Parathyroid adenoma (tissue), 2 donors: ENCODE measurements around the gene PSMD10.

ENCODE experiments used
- H2AFZ ChIP-seq: fragments of 300-600 bp; sonication (generic); one replicate; pipeline ENCODE4 v1.7.0; 2017; ENCODE audit warnings: antibody characterized with exemption, mild to moderate bottlenecking
- H3K27ac ChIP-seq: fragments of 300-600 bp; sonication (generic); one replicate; pipeline ENCODE4 v1.7.0; 2017
- H3K27me3 ChIP-seq: fragments of 300-600 bp; sonication (generic); one replicate; pipeline ENCODE4 v1.7.0; 2017; ENCODE audit warnings: low read length; ENCODE audit not compliant: control insufficient read depth, insufficient read depth
- H3K36me3 ChIP-seq: fragments of 300-600 bp; sonication (generic); one replicate; pipeline ENCODE4 v1.7.0; 2017; ENCODE audit warnings: low read length; ENCODE audit not compliant: control insufficient read depth, insufficient read depth
- H3K4me1 ChIP-seq: fragments of 300-600 bp; sonication (generic); one replicate; pipeline ENCODE4 v1.7.0; 2017; ENCODE audit warnings: control low read depth
- H3K4me2 ChIP-seq: fragments of 300-600 bp; sonication (generic); one replicate; pipeline ENCODE4 v1.7.0; 2017; ENCODE audit warnings: low read length
- H3K4me3 ChIP-seq: fragments of 300-600 bp; sonication (generic); one replicate; pipeline ENCODE4 v1.7.0; 2017; ENCODE audit warnings: low read depth, low read length
- H3K79me2 ChIP-seq: fragments of 300-600 bp; sonication (generic); one replicate; pipeline ENCODE4 v1.7.0; 2017; ENCODE audit warnings: control low read depth
- H3K9ac ChIP-seq: fragments of 300-600 bp; sonication (generic); one replicate; pipeline ENCODE4 v1.7.0; 2017; ENCODE audit warnings: mild to moderate bottlenecking
- H3K9me3 ChIP-seq: fragments of 300-600 bp; sonication (generic); one replicate; pipeline ENCODE4 v1.7.0; 2017; ENCODE audit warnings: low read length; ENCODE audit not compliant: control insufficient read depth
- CTCF ChIP-seq: fragments of 300-600 bp; sonication (generic); IDR thresholded peaks from one replicate; pipeline ENCODE4 v1.7.0; 2017; ENCODE audit warnings: antibody characterized with exemption, mild to moderate bottlenecking
- donor health status: primary hyperparathyroidism.

Gene PSMD10, protein sequence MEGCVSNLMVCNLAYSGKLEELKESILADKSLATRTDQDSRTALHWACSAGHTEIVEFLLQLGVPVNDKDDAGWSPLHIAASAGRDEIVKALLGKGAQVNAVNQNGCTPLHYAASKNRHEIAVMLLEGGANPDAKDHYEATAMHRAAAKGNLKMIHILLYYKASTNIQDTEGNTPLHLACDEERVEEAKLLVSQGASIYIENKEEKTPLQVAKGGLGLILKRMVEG

GRCh38 chrX:108091264-108091877, at the start of gene PSMD10, which contains the start of gene ATG4A:
TSS of gene PSMD10 (minus strand) at chrX:108091542. CDS start at chrX:108091520, 22 bp downstream.
TSS of gene ATG4A (plus strand) at chrX:108091778. CDS start at chrX:108091827, 49 bp downstream.
- Histone ChIP-seq H2AFZ (peak within 1 kb of the TSS; percentile 79), H3K79me2 (no peaks in the 10 kb centered on the region), H3K4me2 (peak within 1 kb of the TSS; percentile 62), H3K27ac (peak within 1 kb of the TSS; percentile 66), H3K4me3 (peak within 1 kb of the TSS; percentile 81), H3K9ac (peak within 1 kb of the TSS; percentile 15), H3K36me3 (no peaks in the 10 kb centered on the region), H3K4me1 (no peaks in the 10 kb centered on the region), H3K9me3 (no peaks in the 10 kb centered on the region), H3K27me3 (no peaks in the 10 kb centered on the region)
- no peak for TF ChIP-seq CTCF

- H2AFZ ChIP-seq, result no peak overlapping the region
- H3K36me3 ChIP-seq, result no peaks in the 10 kb centered on the region
Measured at GRCh38 chrX:108138814-108139702, 47.7 kb upstream of the PSMD10 start.

DNA sequence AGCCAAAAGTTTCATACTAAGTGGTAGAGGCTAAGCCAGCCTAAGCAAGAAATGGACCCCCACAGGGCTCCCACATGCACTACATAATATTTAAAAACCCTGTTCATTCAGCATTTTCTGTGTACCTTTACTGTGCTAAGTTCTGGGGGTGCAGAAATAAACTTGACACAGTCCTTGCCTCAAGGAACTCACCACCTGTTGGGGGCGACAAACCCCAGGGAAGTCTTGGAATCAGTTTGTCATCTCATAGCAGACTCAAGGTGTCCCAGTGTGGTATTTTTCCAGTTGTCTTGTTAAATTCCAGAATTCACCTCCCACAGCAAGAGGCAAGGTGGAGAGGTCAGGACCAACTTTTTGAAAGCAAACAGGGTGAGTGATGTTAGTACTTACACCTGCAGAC, 43.4 kb upstream of the PSMD10 start:
- H3K4me2 ChIP-seq, result no peak overlapping the region
- H3K4me1 ChIP-seq, result no peaks in the 10 kb centered on the region
- H3K4me3 ChIP-seq, result no peak overlapping the region
- no peaks in the 10 kb centered on the region for H3K27me3 ChIP-seq
- H2AFZ ChIP-seq, result no peak overlapping the region
- no peaks in the 10 kb centered on the region for H3K9me3 ChIP-seq
- no peak overlapping the region for H3K27ac ChIP-seq
- H3K36me3 ChIP-seq, result no peaks in the 10 kb centered on the region
- H3K9ac ChIP-seq, result no peak overlapping the region
- H3K79me2 ChIP-seq, result no peaks in the 10 kb centered on the region
- no peak for TF ChIP-seq CTCF

More at GRCh38 chrX:108138814-108139702, 47.7 kb upstream of the PSMD10 start:
- no peaks in the 10 kb centered on the region for H3K79me2 ChIP-seq
- no peak overlapping the region for H3K4me3 ChIP-seq
- no peaks in the 10 kb centered on the region for H3K9me3 ChIP-seq
- no peaks in the 10 kb centered on the region for H3K4me1 ChIP-seq
- H3K27ac ChIP-seq, result no peak overlapping the region
- H3K4me2 ChIP-seq, result no peak overlapping the region
- H3K9ac ChIP-seq, result no peak overlapping the region
- TF ChIP-seq CTCF, result no peak
- H3K27me3 ChIP-seq, result no peaks in the 10 kb centered on the region

DNA sequence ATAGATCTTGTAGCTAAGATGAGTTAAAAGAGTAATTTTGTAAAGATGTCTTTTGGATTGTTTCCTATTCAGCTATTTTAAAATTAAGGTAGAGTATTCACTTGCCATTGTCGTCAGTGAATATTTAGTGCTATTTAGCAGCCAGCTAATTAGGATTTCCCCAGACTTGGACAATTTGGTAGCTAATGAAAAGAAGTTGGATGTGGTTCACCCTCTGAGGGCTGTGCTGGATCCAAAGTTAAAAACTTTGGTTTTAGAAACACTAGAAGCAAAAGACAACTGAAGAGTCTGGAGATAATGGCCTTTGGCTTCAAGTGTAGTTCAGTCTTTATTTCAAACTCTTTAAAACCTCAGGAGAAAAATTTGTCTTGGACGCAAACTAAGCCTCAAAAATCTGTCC, 41.5 kb upstream of the PSMD10 start:
- Histone ChIP-seq H3K27me3 (no peaks in the 10 kb centered on the region), H3K27ac (no peak overlapping the region), H3K79me2 (no peaks in the 10 kb centered on the region), H2AFZ (no peak overlapping the region), H3K4me1 (no peaks in the 10 kb centered on the region), H3K9ac (no peak overlapping the region), H3K36me3 (no peaks in the 10 kb centered on the region), H3K9me3 (no peaks in the 10 kb centered on the region), H3K4me2 (no peak overlapping the region), H3K4me3 (no peak overlapping the region)
- no peak for TF ChIP-seq CTCF
